IMR-90 (cell line): ENCODE measurements around the gene CAMKMT. TPM values are rescaled to one million over a fixed set of nuclear protein-coding genes. Genes with fewer than 3 reads are reported as not detected.

Experiments
- ATAC-seq: fragments of 200-7000 bp; cut with Tn5 transposase; 2 replicates; pipeline ENCODE4 v1.9.1; 2020; ENCODE audit warnings: low read depth, mild to moderate bottlenecking, moderate library complexity
- BruUV-seq: library from RNA; stranded (reverse); fragments of 400-500 nt; replicated peaks from 2 replicates; lab custom pipeline; 2021; lab: Mats Ljungman, UMichigan
- CTCF ChIA-PET: fragments of 300-600 bp; formaldehyde crosslinking; extraction: SDS; loops from one replicate; lab custom pipeline; 2021; ENCODE audit warnings: antibody characterized with exemption; lab: Yijun Ruan, JAX
- POLR2A ChIA-PET: fragments of 300-600 bp; sonication (Branson Sonifier 250); formaldehyde crosslinking; loops from one replicate; lab custom pipeline; 2022; ENCODE audit warnings: antibody characterized with exemption; ENCODE audit not compliant: unreplicated experiment; lab: Charles Lee
- DNase-seq: peaks from one replicate; pipeline ENCODE4 v3.0.0; 2013
- H2AFZ ChIP-seq: replicated peaks from 2 replicates; pipeline ENCODE3; 2013; ENCODE audit warnings: low read length, mild to moderate bottlenecking; ENCODE audit not compliant: poor library complexity
- H2AK5ac ChIP-seq: 2 replicates; pipeline ENCODE4 v1.6.1; 2013; ENCODE audit warnings: low read depth, low read length, inconsistent platforms
- H2AK9ac ChIP-seq: replicated peaks from 2 replicates; pipeline ENCODE3; 2013; ENCODE audit warnings: mild to moderate bottlenecking, low read depth, low read length, moderate library complexity; ENCODE audit not compliant: poor library complexity
- H2BK120ac ChIP-seq: 2 replicates; pipeline ENCODE4 v1.6.1; 2013; ENCODE audit warnings: low read depth, low read length, inconsistent platforms
- H2BK15ac ChIP-seq: 3 replicates; pipeline ENCODE4 v1.6.1; 2013; ENCODE audit warnings: low read depth, low read length, inconsistent platforms
- H2BK20ac ChIP-seq: 2 replicates; pipeline ENCODE4 v1.6.1; 2013; ENCODE audit warnings: low read depth, mild to moderate bottlenecking, inconsistent platforms, low read length, moderate library complexity
- H2BK5ac ChIP-seq: 2 replicates; pipeline ENCODE4 v1.6.1; 2013; ENCODE audit warnings: mild to moderate bottlenecking, low read depth, low read length, inconsistent platforms; ENCODE audit not compliant: poor library complexity, severe bottlenecking
- H3K14ac ChIP-seq: replicated peaks from 2 replicates; pipeline ENCODE4 v1.6.1; 2013; ENCODE audit warnings: low read depth, low read length, inconsistent platforms
- H3K18ac ChIP-seq: 2 replicates; pipeline ENCODE4 v1.6.1; 2013; ENCODE audit warnings: low read depth, low read length, control low read depth
- H3K23ac ChIP-seq: 2 replicates; pipeline ENCODE4 v1.6.1; 2013; ENCODE audit warnings: low read depth, low read length, inconsistent platforms
- H3K27ac ChIP-seq: 2 replicates; pipeline ENCODE4 v1.5.1; 2013; ENCODE audit warnings: mild to moderate bottlenecking, control low read depth, low read length; ENCODE audit not compliant: insufficient read depth
- H3K27me3 ChIP-seq: 2 replicates; pipeline ENCODE4 v1.6.1; 2013; ENCODE audit warnings: low read length; ENCODE audit not compliant: control insufficient read depth, insufficient read depth
- H3K36me3 ChIP-seq: 2 replicates; pipeline ENCODE4 v1.6.1; 2013; ENCODE audit warnings: low read length, mixed read lengths; ENCODE audit not compliant: control insufficient read depth, insufficient read depth
- H3K4ac ChIP-seq: 2 replicates; pipeline ENCODE4 v1.6.1; 2013; ENCODE audit warnings: low read depth, low read length, inconsistent platforms
- H3K4me1 ChIP-seq: 2 replicates; pipeline ENCODE4 v1.6.1; 2013; ENCODE audit warnings: low read length, mixed read lengths; ENCODE audit not compliant: control insufficient read depth, insufficient read depth
- H3K4me2 ChIP-seq: 2 replicates; pipeline ENCODE4 v1.6.1; 2013; ENCODE audit warnings: low read depth, mild to moderate bottlenecking, control low read depth, low read length, moderate library complexity
- H3K4me3 ChIP-seq: 2 replicates; pipeline ENCODE4 v1.5.1; 2013; ENCODE audit warnings: low read depth, mild to moderate bottlenecking, control low read depth, low read length, moderate library complexity; ENCODE audit not compliant: insufficient read depth
- H3K56ac ChIP-seq: 2 replicates; pipeline ENCODE4 v1.6.1; 2013; ENCODE audit warnings: low read length, inconsistent platforms; ENCODE audit not compliant: insufficient read depth; ENCODE audit errors: extremely low read depth
- H3K79me1 ChIP-seq, 2 experiments: 2 replicates each; pipeline ENCODE4 v1.6.1; 2013; ENCODE audit warnings: low read length in 2 of 2, inconsistent platforms in 1 of 2, low read depth in 1 of 2
- H3K9ac ChIP-seq: 2 replicates; pipeline ENCODE4 v1.6.1; 2013; ENCODE audit warnings: low read depth, low read length, control low read depth
- H3K9me1 ChIP-seq: 2 replicates; pipeline ENCODE4 v1.6.1; 2013; ENCODE audit warnings: low read length, inconsistent platforms; ENCODE audit not compliant: insufficient read depth
- H3K9me3 ChIP-seq: 2 replicates; pipeline ENCODE4 v1.6.1; 2013; ENCODE audit warnings: low read length; ENCODE audit not compliant: control insufficient read depth, insufficient read depth
- H4K20me1 ChIP-seq: 2 replicates; pipeline ENCODE4 v1.6.1; 2013; ENCODE audit warnings: low read length, inconsistent platforms; ENCODE audit not compliant: insufficient read depth
- H4K5ac ChIP-seq: 2 replicates; pipeline ENCODE4 v1.6.1; 2013; ENCODE audit warnings: mild to moderate bottlenecking, low read depth, low read length, control low read depth
- H4K8ac ChIP-seq, 2 experiments: 2 replicates each; pipeline ENCODE4 v1.6.1; 2013; ENCODE audit warnings: low read depth in 2 of 2, low read length in 2 of 2, control low read depth in 1 of 2, inconsistent platforms in 1 of 2
- H4K91ac ChIP-seq: 2 replicates; pipeline ENCODE4 v1.6.1; 2013; ENCODE audit warnings: low read depth, low read length, inconsistent platforms; ENCODE audit not compliant: insufficient read depth
- CEBPB ChIP-seq: IDR thresholded peaks from 2 replicates; pipeline ENCODE4 v1.6.1; 2012; ENCODE audit warnings: low read depth, low read length, improper control_type of control experiment
- MAFK ChIP-seq: IDR thresholded peaks from 2 replicates; pipeline ENCODE4 v1.6.1; 2012; ENCODE audit warnings: low read depth, low read length, improper control_type of control experiment
- WGBS, 2 experiments: methylation state at CpG; one replicate each; pipeline versions ENCODE4 v1.1.5 to v1.1.7; 2013; ENCODE audit warnings: missing lambda C conversion rate in 2 of 2; ENCODE audit not compliant: insufficient read length in 1 of 2; ENCODE audit errors: extremely low coverage in 2 of 2; 5-methylcytosine and 5-hydroxymethylcytosine counted together
- dilution Hi-C: fragments of 300-500 bp; cut with HindIII; formaldehyde crosslinking; loops from one replicate; pipeline ENCODE4 v1.14.3; 2018; ENCODE audit warnings: low sequenced_read_pairs; ENCODE audit not compliant: unreplicated experiment
- in situ Hi-C: fragments of 300-500 bp; cut with MboI; formaldehyde crosslinking; loops from 3 replicates; pipeline ENCODE4 v1.14.3; 2019; ENCODE audit warnings: low sequenced_read_pairs, inconsistent platforms, mixed read lengths
- intact Hi-C: fragments of 100-400 bp; cut with micrococcal nuclease; formaldehyde crosslinking; loops from 2 replicates; pipeline ENCODE4 v1.10.0; 2022
- polyA plus RNA-seq, 3 experiments: library from polyadenylated mRNA; depleted of rRNA; stranded (reverse); fragments of >200 nt; gene quantifications; 2 replicates each; pipeline ENCODE4 v1.2.3, GENCODE V29; 2012; ENCODE audit warnings: low replicate concordance in 1 of 3
- total RNA-seq: library from RNA; depleted of rRNA; stranded (reverse); fragments of >200 nt; gene quantifications from 2 replicates; pipeline ENCODE4 v1.2.3, GENCODE V29; 2012

Gene CAMKMT
- total and polyA plus RNA-seq, 2 of the 4 experiments (the other 2 are of a cell fraction), result 4.4 to 6.8 TPM

GRCh38 chr2:44774826-44775492, 413.2 kb downstream of the CAMKMT start:
- no peak overlapping the region for H3K14ac ChIP-seq
- ATAC-seq (no peak), DNase-seq (no peak)
- no peaks in the 10 kb centered on the region for H4K20me1 ChIP-seq
- TF ChIP-seq CEBPB (no peak), MAFK (peak; percentile 93)
- H2AK5ac ChIP-seq, result no peak overlapping the region
- no peaks in the 10 kb centered on the region for H3K4me1 ChIP-seq
- no peak overlapping the region for H3K4me2 ChIP-seq
- BruUV-seq, result no TSS peak
- no peak overlapping the region for H2BK5ac ChIP-seq
- H2BK15ac ChIP-seq, result no peak overlapping the region
- H3K56ac ChIP-seq, result no peak overlapping the region
- H2BK120ac ChIP-seq, result no peak overlapping the region
- no peaks in the 10 kb centered on the region for H3K36me3 ChIP-seq
- H3K9me3 ChIP-seq, result no peaks in the 10 kb centered on the region
- H2BK20ac ChIP-seq, result no peak overlapping the region
- H3K9me1 ChIP-seq, result no peaks in the 10 kb centered on the region
- in situ Hi-C loops (no loop called here), intact Hi-C loops (no loop called here), dilution Hi-C loops (no loop called here)
- POLR2A ChIA-PET, result interaction anchor here (0.6 kb wide), 1 partner anchor 12 kb away, joined by 5 read pairs; no protein-coding TSS in a partner anchor
- H2AFZ ChIP-seq, result no peak overlapping the region
- no peaks in the 10 kb centered on the region for H3K79me1 ChIP-seq
- CTCF ChIA-PET, result interaction anchor here (1.0 kb wide), 1 partner anchor 11 kb away, joined by 4 read pairs; no protein-coding TSS in a partner anchor
- no peak overlapping the region for H3K18ac ChIP-seq
- H2AK9ac ChIP-seq, result no peak overlapping the region
- no peak overlapping the region for H4K91ac ChIP-seq
- no peak overlapping the region for H3K23ac ChIP-seq
- no peak overlapping the region for H3K4me3 ChIP-seq
- H3K27me3 ChIP-seq, result peaks cover 26% of the 10 kb centered on the region
- H4K5ac ChIP-seq, result no peak overlapping the region
- H3K4ac ChIP-seq, result no peak overlapping the region
- H3K9ac ChIP-seq, result no peak overlapping the region
- no CpG with 5 or more reads among the region's 4 CpGs for WGBS, 2 experiments
- H3K27ac ChIP-seq, result no peak overlapping the region
- no peak overlapping the region for H4K8ac ChIP-seq
